Nephron (organoid): ENCODE data around the gene DNAJC1.

ENCODE experiments used
- H3K27ac Mint-ChIP-seq, 3 experiments: 2 replicates each; pipeline ENCODE4 v1.8.0; 2020; ENCODE audit warnings: mixed read lengths in 3 of 3, mild to moderate bottlenecking in 2 of 3, moderate library complexity in 1 of 3
- H3K27me3 Mint-ChIP-seq: 2 replicates; pipeline ENCODE4 v1.8.0; 2021; ENCODE audit warnings: low read depth, mild to moderate bottlenecking, moderate library complexity, mixed read lengths
- H3K36me3 Mint-ChIP-seq: 2 replicates; pipeline ENCODE4 v1.8.0; 2020; ENCODE audit warnings: low read depth, mixed read lengths
- H3K4me1 Mint-ChIP-seq: 2 replicates; pipeline ENCODE4 v1.8.0; 2020; ENCODE audit warnings: mixed read lengths
- H3K4me3 Mint-ChIP-seq, 3 experiments: 2 replicates each; pipeline ENCODE4 v1.8.0; 2020; ENCODE audit warnings: mild to moderate bottlenecking in 3 of 3, mixed read lengths in 3 of 3, moderate library complexity in 2 of 3
- H3K9me3 Mint-ChIP-seq: 2 replicates; pipeline ENCODE4 v1.8.0; 2020; ENCODE audit warnings: mixed read lengths
- CTCF ChIP-seq, 3 experiments: fragments of 200-600 bp; sonication (generic); IDR thresholded peaks; one replicate each; pipeline ENCODE4 v1.5.0; 2021; ENCODE audit warnings: antibody characterized with exemption in 3 of 3; ENCODE audit not compliant: unreplicated experiment in 3 of 3

DNAJC1 gene

GRCh38 chr10:21740989-21741388, 262.5 kb downstream of the DNAJC1 start:
- H3K9me3 Mint-ChIP-seq, result no peaks in the 10 kb centered on the region
- no peak for TF ChIP-seq CTCF (IDR thresholded peaks at IDR 0.05; ENCODE audit: unreplicated experiment in 3 of 3)
- H3K27ac Mint-ChIP-seq, result peak overlapping the region in 2 of 3 experiments; percentile 28 to 48
- peaks cover 77% of the 10 kb centered on the region for H3K36me3 Mint-ChIP-seq
- peaks cover 4% of the 10 kb centered on the region for H3K4me1 Mint-ChIP-seq
- no peaks in the 10 kb centered on the region for H3K27me3 Mint-ChIP-seq
- no peak overlapping the region for H3K4me3 Mint-ChIP-seq

GRCh38 chr10:21737106-21737505, 266.4 kb downstream of the DNAJC1 start:
- no peaks in the 10 kb centered on the region for H3K27me3 Mint-ChIP-seq
- H3K9me3 Mint-ChIP-seq, result no peaks in the 10 kb centered on the region
- H3K4me3 Mint-ChIP-seq, result no peak overlapping the region
- H3K4me1 Mint-ChIP-seq, result peaks cover 13% of the 10 kb centered on the region
- no peak for TF ChIP-seq CTCF (IDR thresholded peaks at IDR 0.05; ENCODE audit: unreplicated experiment in 3 of 3)
- H3K36me3 Mint-ChIP-seq, result peaks cover 64% of the 10 kb centered on the region
- H3K27ac Mint-ChIP-seq, result no peak overlapping the region

- Mint-ChIP-seq H3K4me1 (peaks cover 22% of the 10 kb centered on the region), H3K27me3 (no peaks in the 10 kb centered on the region), H3K36me3 (peaks cover 41% of the 10 kb centered on the region), H3K4me3 (no peak overlapping the region), H3K9me3 (no peaks in the 10 kb centered on the region), H3K27ac (peak overlapping the region in 1 of 3 experiments; percentile 57)
- TF ChIP-seq CTCF (IDR thresholded peaks at IDR 0.05; ENCODE audit: unreplicated experiment in 3 of 3), result no peak
Observed at GRCh38 chr10:21733710-21734109, 269.8 kb downstream of the DNAJC1 start.

- Mint-ChIP-seq H3K9me3 (no peaks in the 10 kb centered on the region), H3K4me3 (no peak overlapping the region), H3K36me3 (peaks cover 47% of the 10 kb centered on the region), H3K4me1 (peaks cover 32% of the 10 kb centered on the region), H3K27ac (peak overlapping the region; percentile 20 to 78 (median 76)), H3K27me3 (no peaks in the 10 kb centered on the region)
- TF ChIP-seq CTCF (IDR thresholded peaks at IDR 0.05; ENCODE audit: unreplicated experiment in 3 of 3), result peak; percentile 94 to 95 (median 95)
Observed at GRCh38 chr10:21732067-21732772, 271.3 kb downstream of the DNAJC1 start.

- Mint-ChIP-seq H3K36me3 (peaks cover 30% of the 10 kb centered on the region), H3K4me3 (no peak overlapping the region), H3K4me1 (peaks cover 57% of the 10 kb centered on the region), H3K27ac (peak overlapping the region in 1 of 3 experiments; percentile 63), H3K27me3 (no peaks in the 10 kb centered on the region), H3K9me3 (no peaks in the 10 kb centered on the region)
- TF ChIP-seq CTCF (IDR thresholded peaks at IDR 0.05; ENCODE audit: unreplicated experiment in 3 of 3), result no peak
Observed at GRCh38 chr10:21728618-21729017, 274.9 kb downstream of the DNAJC1 start.
